Stomach (tissue), 9 donors: Measurements from ENCODE around the gene RPP25L. TPM values are rescaled to one million over a fixed set of nuclear protein-coding genes. Genes with fewer than 3 reads are reported as not detected.

ENCODE experiments used
- DNase-seq, 2 donors: peaks; one replicate each; pipeline versions ENCODE4 v3.0.0 to v3.0.0-alpha.2; 2013 to 2019
- H3K27ac ChIP-seq, 5 donors: fragments of 200-600 bp in 4 of 5; sonication (generic) in 4 of 5; one replicate each; pipeline ENCODE4 v1.5.1; 2013 to 2019; ENCODE audit warnings: mild to moderate bottlenecking in 1 of 5, moderate library complexity in 1 of 5
- H3K27me3 ChIP-seq, 3 donors: fragments of 200-600 bp; sonication (generic); one replicate each; pipeline ENCODE4 v1.5.1; 2017 to 2019; ENCODE audit warnings: mixed run types in 1 of 3
- H3K36me3 ChIP-seq, 4 donors: fragments of 200-600 bp; sonication (generic); 1 replicate in 3 of 4; 2 replicates in 1 of 4; pipeline ENCODE4 v1.5.1; 2016 to 2019
- H3K4me1 ChIP-seq, 4 donors: fragments of 200-600 bp; sonication (generic); one replicate each; pipeline ENCODE4 v1.5.1; 2016 to 2019
- H3K4me3 ChIP-seq, 4 donors: fragments of 200-600 bp; sonication (generic) in 3 of 4; one replicate each; pipeline ENCODE4 v1.5.1; 2016 to 2019; ENCODE audit warnings: mild to moderate bottlenecking in 1 of 4
- H3K9me3 ChIP-seq, 4 donors: fragments of 200-600 bp; sonication (generic); one replicate each; pipeline ENCODE4 v1.5.1; 2016 to 2019
- EP300 ChIP-seq: sonication (generic); formaldehyde crosslinking; IDR thresholded peaks from one replicate; pipeline ENCODE4 v1.6.1; 2017; ENCODE audit warnings: antibody characterized with exemption
- POLR2A ChIP-seq, 4 donors: fragments of 450-650 bp; IDR thresholded peaks; one replicate each; pipeline ENCODE4 v1.6.1; 2016; ENCODE audit warnings: antibody characterized with exemption in 4 of 4, control low read depth in 2 of 4, mild to moderate bottlenecking in 1 of 4, moderate library complexity in 1 of 4
- POLR2AphosphoS5 ChIP-seq, 3 donors: sonication (generic); formaldehyde crosslinking; IDR thresholded peaks; one replicate each; pipeline ENCODE4 v1.6.1; 2016; ENCODE audit warnings: antibody characterized with exemption in 3 of 3
- WGBS, 5 donors: extraction: QIAGEN DNeasy Blood & Tissue Kit in 3 of 5; methylation state at CpG; one replicate each; pipeline versions ENCODE4 v1.1.5 to v1.1.7; 2013 to 2018; 5-methylcytosine and 5-hydroxymethylcytosine counted together
- intact Hi-C: fragments of 100-400 bp; cut with DNase I; formaldehyde crosslinking; loops from one replicate; pipeline ENCODE4 v1.15.1; 2023; ENCODE audit warnings: low total_unique reads
- polyA plus RNA-seq, 3 donors: library from polyadenylated mRNA; stranded (reverse); fragments of 200-250 nt; gene quantifications; one replicate each; pipeline ENCODE4 v1.2.3, GENCODE V29; 2013
- total RNA-seq, 5 donors: library from RNA; depleted of rRNA; stranded (reverse); fragments of >200 nt; gene quantifications; one replicate each; pipeline versions ENCODE4 v1.1.0 to v1.2.3, GENCODE V29; 2014 to 2016
- TF ChIP-seq, protein P1 (sequence below), 7 experiments: fragments of 450-650 bp in 4 of 7; fragments of 200-600 bp in 3 of 7; sonication (generic) in 3 of 7; IDR thresholded peaks; one replicate each; pipeline ENCODE4 v1.5.1; 2016 to 2019; ENCODE audit warnings: antibody characterized with exemption in 7 of 7, control low read depth in 2 of 7, mild to moderate bottlenecking in 1 of 7
- donor health status: healthy with polysubstance abuse.
- donor health status: Bipolar disorder and iron deficiency.
- donor health status: healthy.

The RPP25L gene
- total and polyA plus RNA-seq, 8 donors: 2.9 to 49.5 (median 33.4) TPM

DNA sequence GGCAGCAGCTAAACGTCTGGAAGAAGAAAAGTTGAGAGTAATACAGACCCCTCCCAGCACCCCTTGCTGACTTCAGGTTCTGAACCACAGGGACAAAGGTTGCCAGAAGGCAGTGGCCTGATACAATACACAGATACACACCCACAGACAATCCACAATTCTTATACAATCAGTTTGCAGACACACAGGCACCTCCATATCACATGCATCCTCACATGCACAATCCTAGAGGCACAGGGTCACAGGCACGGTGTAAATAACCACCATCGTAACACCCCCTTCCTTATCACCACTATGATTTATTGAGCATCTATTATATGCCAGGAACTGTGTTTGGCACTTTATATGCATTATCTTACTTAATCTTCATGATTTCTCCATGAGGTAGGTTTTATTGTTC, 30.6 kb downstream of the RPP25L start:
- intact Hi-C loops: loop anchor here (10.0 kb wide), 1 partner anchor 177 kb away; no protein-coding TSS in a partner anchor
- TF ChIP-seq EP300 (no peak), POLR2AphosphoS5 (IDR thresholded peaks at IDR 0.05) (no peak), POLR2A (IDR thresholded peaks at IDR 0.05) (no peak)
- TF ChIP-seq, protein P1, sequence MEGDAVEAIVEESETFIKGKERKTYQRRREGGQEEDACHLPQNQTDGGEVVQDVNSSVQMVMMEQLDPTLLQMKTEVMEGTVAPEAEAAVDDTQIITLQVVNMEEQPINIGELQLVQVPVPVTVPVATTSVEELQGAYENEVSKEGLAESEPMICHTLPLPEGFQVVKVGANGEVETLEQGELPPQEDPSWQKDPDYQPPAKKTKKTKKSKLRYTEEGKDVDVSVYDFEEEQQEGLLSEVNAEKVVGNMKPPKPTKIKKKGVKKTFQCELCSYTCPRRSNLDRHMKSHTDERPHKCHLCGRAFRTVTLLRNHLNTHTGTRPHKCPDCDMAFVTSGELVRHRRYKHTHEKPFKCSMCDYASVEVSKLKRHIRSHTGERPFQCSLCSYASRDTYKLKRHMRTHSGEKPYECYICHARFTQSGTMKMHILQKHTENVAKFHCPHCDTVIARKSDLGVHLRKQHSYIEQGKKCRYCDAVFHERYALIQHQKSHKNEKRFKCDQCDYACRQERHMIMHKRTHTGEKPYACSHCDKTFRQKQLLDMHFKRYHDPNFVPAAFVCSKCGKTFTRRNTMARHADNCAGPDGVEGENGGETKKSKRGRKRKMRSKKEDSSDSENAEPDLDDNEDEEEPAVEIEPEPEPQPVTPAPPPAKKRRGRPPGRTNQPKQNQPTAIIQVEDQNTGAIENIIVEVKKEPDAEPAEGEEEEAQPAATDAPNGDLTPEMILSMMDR (IDR thresholded peaks at IDR 0.05): no peak
- H3K27ac ChIP-seq: no peak overlapping the region
- no peak for DNase-seq
- peaks cover 3 to 99% (median 71%) of the 10 kb centered on the region in 3 donors for H3K27me3 ChIP-seq
- H3K4me1 ChIP-seq: peaks cover 11 to 31% (median 22%) of the 10 kb centered on the region in 4 donors
- H3K9me3 ChIP-seq: no peaks in the 10 kb centered on the region
- WGBS, 5 donors: 45 to 67% (median 66%) methylated on average over 3 of the region's 3 CpGs
- no peaks in the 10 kb centered on the region for H3K36me3 ChIP-seq
- no peak overlapping the region for H3K4me3 ChIP-seq

DNA sequence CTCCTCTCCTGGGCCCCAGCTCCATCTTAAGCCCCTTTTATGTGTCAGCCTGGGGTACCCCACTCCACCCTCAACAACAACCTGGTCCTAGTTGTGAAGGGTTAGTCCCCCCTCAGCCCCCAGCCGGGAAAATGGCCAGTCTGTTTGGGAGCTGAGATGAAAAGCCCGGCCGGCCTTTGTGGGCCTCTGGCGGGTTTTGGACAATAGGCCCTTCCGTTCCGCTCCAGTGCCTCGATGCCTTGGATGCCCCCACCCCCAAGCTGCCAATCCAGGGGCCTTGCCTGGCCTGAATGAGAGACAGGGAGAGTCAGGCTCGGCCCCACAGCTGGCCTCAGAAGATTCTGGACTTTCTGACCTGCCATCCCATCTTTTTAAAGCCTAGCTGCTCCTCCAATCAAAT, 31.5 kb downstream of the RPP25L start:
- DNase-seq: no peak
- no peak for TF ChIP-seq EP300
- TF ChIP-seq, protein P1 (IDR thresholded peaks at IDR 0.05): no peak
- intact Hi-C loops: loop anchor here (10.0 kb wide), 1 partner anchor 176 kb away; no protein-coding TSS in a partner anchor
- Histone ChIP-seq H3K4me1 (peaks cover 11 to 31% (median 22%) of the 10 kb centered on the region in 4 donors), H3K27ac (no peak overlapping the region), H3K27me3 (peaks cover 0 to 99% (median 61%) of the 10 kb centered on the region in 3 donors), H3K4me3 (no peak overlapping the region), H3K9me3 (no peaks in the 10 kb centered on the region), H3K36me3 (no peaks in the 10 kb centered on the region)
- whole genome bisulfite sequencing, 5 donors: 53 to 69% (median 63%) methylated on average over 3 to 8 of the region's 8 CpGs

- TF ChIP-seq POLR2AphosphoS5 (IDR thresholded peaks at IDR 0.05) (no peak), POLR2A (IDR thresholded peaks at IDR 0.05) (no peak), EP300 (no peak)
- TF ChIP-seq, protein P1 (IDR thresholded peaks at IDR 0.05): no peak
- intact Hi-C loops: loop anchor here (10.0 kb wide), 1 partner anchor 175 kb away; no protein-coding TSS in a partner anchor
- Histone ChIP-seq H3K27me3 (peaks cover 0 to 99% (median 61%) of the 10 kb centered on the region in 3 donors), H3K4me3 (no peak overlapping the region), H3K36me3 (no peaks in the 10 kb centered on the region), H3K4me1 (peaks cover 11 to 31% (median 22%) of the 10 kb centered on the region in 4 donors), H3K27ac (no peak overlapping the region), H3K9me3 (no peaks in the 10 kb centered on the region)
- DNase-seq: peak in 1 of 2 donors; percentile 51
- 62 to 77% (median 74%) methylated on average over 4 to 5 of the region's 5 CpGs for WGBS, 5 donors
Measured at GRCh38 chr9:34579808-34580163, 32.1 kb downstream of the RPP25L start.

DNA sequence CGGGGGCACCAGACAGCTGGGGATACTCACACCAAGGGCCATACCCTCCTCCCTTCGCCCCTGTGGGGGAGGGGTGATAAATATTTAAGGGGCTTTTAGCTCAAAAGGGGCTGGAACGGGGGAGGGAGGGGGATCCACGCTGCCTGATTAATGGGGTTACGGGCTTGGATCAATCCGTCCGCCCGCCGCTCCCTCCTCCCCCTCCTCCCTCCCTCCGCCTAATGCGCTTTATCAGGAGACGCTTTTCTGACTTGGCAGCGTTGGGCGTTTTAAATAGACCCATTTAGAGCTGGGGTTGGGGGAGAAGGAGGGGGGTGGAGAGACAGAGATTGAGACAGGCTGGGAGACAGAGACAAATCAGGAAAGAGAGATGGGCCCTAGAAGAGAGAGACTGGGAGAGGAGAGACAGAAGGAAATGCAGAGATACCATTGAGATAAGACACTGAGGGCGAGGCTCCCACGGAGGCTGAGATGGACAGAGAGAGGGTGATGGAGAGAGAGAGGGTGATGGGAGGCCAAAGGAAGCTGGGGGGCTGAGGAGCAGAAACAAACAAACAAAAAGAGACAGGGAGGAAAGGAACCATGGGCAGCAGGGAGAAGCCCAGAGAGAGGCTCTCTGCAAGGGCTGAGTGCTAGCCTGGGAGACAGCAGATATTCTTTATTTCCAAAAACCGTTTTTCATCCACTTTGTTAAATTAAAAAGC, 32.6 kb downstream of the RPP25L start:
- Histone ChIP-seq H3K27ac (no peak overlapping the region), H3K4me1 (peaks cover 11 to 31% (median 22%) of the 10 kb centered on the region in 4 donors), H3K36me3 (no peaks in the 10 kb centered on the region), H3K9me3 (no peaks in the 10 kb centered on the region), H3K4me3 (no peak overlapping the region), H3K27me3 (peaks cover 0 to 99% (median 62%) of the 10 kb centered on the region in 3 donors)
- intact Hi-C loops: no loop called here
- TF ChIP-seq, protein P1 (IDR thresholded peaks at IDR 0.05): no peak
- no peak for TF ChIP-seq POLR2A (IDR thresholded peaks at IDR 0.05)
- TF ChIP-seq POLR2AphosphoS5 (IDR thresholded peaks at IDR 0.05): no peak
- TF ChIP-seq EP300: no peak
- WGBS, 5 donors: 4 to 11% (median 7%) methylated on average over 16 to 17 of the region's 17 CpGs
- peak in 1 of 2 donors; percentile 84 for DNase-seq
